ENCODE measurements around the gene DIAPH2.
"Not testable (repeated sequence)": the region's sequence is repeated elsewhere in the genome, so short reads cannot be mapped to it uniquely, and the experiment has no call there.

Gene DIAPH2

DNA sequence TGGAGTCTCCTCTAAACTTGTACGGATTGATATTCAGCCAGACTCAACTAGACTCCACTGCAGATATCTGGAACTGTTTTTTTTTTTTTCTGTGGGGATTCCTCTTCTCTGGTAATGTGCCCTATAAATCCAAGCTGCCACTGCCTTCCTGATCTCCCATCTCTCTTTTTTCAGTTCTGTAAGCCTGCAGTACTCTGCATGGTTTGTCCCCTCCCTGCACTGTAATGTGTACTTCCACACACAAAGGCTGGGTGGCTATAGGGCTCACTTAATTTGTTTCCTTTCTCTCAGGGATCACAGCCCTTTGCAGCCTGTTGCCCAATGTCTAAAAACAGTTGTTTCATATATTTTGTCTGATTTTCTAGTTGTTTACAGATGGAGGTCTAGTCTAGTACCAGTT, 114.3 kb downstream of the DIAPH2 start:
- DNase-seq (ENCODE audit: low read depth, low spot score) = no peak
- no peak overlapping the region for H3K4me3 ChIP-seq (ENCODE audit: low read length)
- H3K4me1 ChIP-seq (ENCODE audit: control insufficient read depth, insufficient read depth, low read length) = no peaks in the 10 kb centered on the region
- WGBS (ENCODE audit: insufficient coverage, insufficient read length) = no CpG with 5 or more reads among the region's 1 CpG
- H3K36me3 ChIP-seq (ENCODE audit: control insufficient read depth, insufficient read depth, low read length) = no peaks in the 10 kb centered on the region
- no peak overlapping the region for H3K27ac ChIP-seq (ENCODE audit: low read length)
- H3K27me3 ChIP-seq (ENCODE audit: control insufficient read depth, insufficient read depth, low read length) = no peaks in the 10 kb centered on the region
- no peaks in the 10 kb centered on the region for H3K9me3 ChIP-seq (ENCODE audit: control insufficient read depth, insufficient read depth, low read length)

DNA sequence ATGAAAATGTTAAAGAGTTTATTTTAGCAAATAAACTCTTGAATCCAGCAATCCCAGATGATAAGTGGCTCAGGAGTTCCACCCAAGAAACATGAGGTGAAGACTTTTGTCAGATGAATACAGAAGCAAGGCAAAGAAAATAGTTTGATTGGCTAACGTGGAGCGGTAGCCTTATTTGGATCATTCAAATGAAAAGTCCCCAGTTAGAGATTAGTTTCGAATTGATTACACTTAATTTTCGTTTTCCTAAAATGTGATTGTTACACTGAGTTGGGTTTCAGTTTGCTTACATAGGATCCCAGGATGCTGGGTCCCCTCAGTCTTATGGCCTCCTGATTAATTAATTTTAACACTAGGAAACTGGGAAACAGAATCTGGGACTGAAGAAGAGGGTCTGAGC, 122.7 kb downstream of the DIAPH2 start:
- Histone ChIP-seq H3K4me1 (ENCODE audit: control insufficient read depth, insufficient read depth, low read length) (no peaks in the 10 kb centered on the region), H3K9me3 (ENCODE audit: control insufficient read depth, insufficient read depth, low read length) (no peaks in the 10 kb centered on the region), H3K27me3 (ENCODE audit: control insufficient read depth, insufficient read depth, low read length) (no peaks in the 10 kb centered on the region), H3K36me3 (ENCODE audit: control insufficient read depth, insufficient read depth, low read length) (no peaks in the 10 kb centered on the region), H3K4me3 (ENCODE audit: low read length) (no peak overlapping the region), H3K27ac (ENCODE audit: low read length) (no peak overlapping the region)
- WGBS (ENCODE audit: insufficient coverage, insufficient read length) = no CpG with 5 or more reads among the region's 4 CpGs
- no peak for DNase-seq (ENCODE audit: low read depth, low spot score)

DNA sequence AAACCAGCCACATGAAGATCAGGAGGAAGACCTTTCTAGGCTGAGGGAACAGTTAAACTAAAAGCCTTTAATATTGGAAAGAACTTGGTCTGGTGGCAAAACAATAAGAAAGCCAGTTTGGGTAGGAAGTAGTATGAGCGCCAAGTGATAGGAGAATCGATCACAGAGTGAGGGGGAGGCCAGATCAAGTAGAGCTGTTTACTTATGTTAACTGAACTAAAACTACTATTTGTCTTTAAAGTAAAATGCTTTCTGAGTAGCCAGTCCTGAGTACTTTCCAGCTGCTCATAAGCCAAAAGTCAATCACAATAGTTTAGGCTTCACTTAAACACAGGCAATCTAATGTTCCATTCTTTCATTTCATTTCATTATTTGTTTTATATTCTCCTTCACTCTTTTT, 136.3 kb downstream of the DIAPH2 start:
- no peaks in the 10 kb centered on the region for H3K4me1 ChIP-seq (ENCODE audit: control insufficient read depth, insufficient read depth, low read length)
- H3K36me3 ChIP-seq (ENCODE audit: control insufficient read depth, insufficient read depth, low read length) = no peaks in the 10 kb centered on the region
- DNase-seq (ENCODE audit: low read depth, low spot score) = no peak
- no peaks in the 10 kb centered on the region for H3K9me3 ChIP-seq (ENCODE audit: control insufficient read depth, insufficient read depth, low read length)
- no peaks in the 10 kb centered on the region for H3K27me3 ChIP-seq (ENCODE audit: control insufficient read depth, insufficient read depth, low read length)
- H3K4me3 ChIP-seq (ENCODE audit: low read length) = no peak overlapping the region
- no peak overlapping the region for H3K27ac ChIP-seq (ENCODE audit: low read length)
- WGBS (ENCODE audit: insufficient coverage, insufficient read length) = no CpG with 5 or more reads among the region's 2 CpGs

DNA sequence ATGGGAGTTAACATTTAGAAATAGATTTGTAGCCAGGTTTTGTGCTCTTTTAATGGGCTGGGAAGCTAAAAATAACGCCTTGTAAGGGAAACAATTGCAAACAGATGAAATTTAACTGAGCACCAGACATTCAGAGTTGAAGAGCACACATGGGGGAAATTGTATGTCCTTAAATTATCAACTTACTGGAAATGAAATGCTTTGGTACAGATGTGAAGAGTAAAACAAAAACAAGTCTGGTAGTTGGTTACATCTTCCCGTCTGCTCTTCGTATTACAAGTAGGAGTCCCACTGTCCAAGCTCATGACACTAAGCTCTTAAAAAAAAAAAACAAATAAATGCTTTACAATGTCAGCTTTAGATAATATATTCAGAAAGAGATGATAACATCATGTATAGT, 139.5 kb downstream of the DIAPH2 start:
- H3K27ac ChIP-seq (ENCODE audit: low read length) = no peak overlapping the region
- WGBS (ENCODE audit: insufficient coverage, insufficient read length) = no CpG with 5 or more reads among the region's 3 CpGs
- H3K27me3 ChIP-seq (ENCODE audit: control insufficient read depth, insufficient read depth, low read length) = no peaks in the 10 kb centered on the region
- DNase-seq (ENCODE audit: low read depth, low spot score) = no peak
- H3K9me3 ChIP-seq (ENCODE audit: control insufficient read depth, insufficient read depth, low read length) = no peaks in the 10 kb centered on the region
- H3K4me3 ChIP-seq (ENCODE audit: low read length) = no peak overlapping the region
- no peaks in the 10 kb centered on the region for H3K36me3 ChIP-seq (ENCODE audit: control insufficient read depth, insufficient read depth, low read length)
- no peaks in the 10 kb centered on the region for H3K4me1 ChIP-seq (ENCODE audit: control insufficient read depth, insufficient read depth, low read length)

DNA sequence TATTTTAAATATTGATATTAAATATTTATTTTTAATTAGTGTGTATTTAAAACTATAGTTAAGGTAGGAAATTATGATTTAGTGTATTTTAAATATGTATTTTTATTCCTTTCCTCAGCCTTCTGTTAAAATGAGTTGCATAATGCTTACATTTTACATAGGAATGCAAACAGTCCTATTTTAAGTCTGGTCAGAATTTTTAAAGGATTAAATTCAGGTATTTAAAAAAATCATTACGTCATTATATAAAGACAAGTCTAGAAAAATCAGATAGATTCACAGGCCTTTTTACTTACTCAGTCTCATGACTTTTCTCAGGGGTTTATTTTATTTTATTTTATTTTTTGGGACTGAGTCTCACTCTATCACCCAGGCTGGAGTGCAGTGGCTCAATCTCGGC, 148.7 kb downstream of the DIAPH2 start:
- H3K36me3 ChIP-seq (ENCODE audit: control insufficient read depth, insufficient read depth, low read length) = no peaks in the 10 kb centered on the region
- no CpG with 5 or more reads among the region's 2 CpGs for WGBS (ENCODE audit: insufficient coverage, insufficient read length)
- no peak overlapping the region for H3K27ac ChIP-seq (ENCODE audit: low read length)
- H3K9me3 ChIP-seq (ENCODE audit: control insufficient read depth, insufficient read depth, low read length) = no peaks in the 10 kb centered on the region
- no peaks in the 10 kb centered on the region for H3K27me3 ChIP-seq (ENCODE audit: control insufficient read depth, insufficient read depth, low read length)
- no peaks in the 10 kb centered on the region for H3K4me1 ChIP-seq (ENCODE audit: control insufficient read depth, insufficient read depth, low read length)
- H3K4me3 ChIP-seq (ENCODE audit: low read length) = no peak overlapping the region
- no peak for DNase-seq (ENCODE audit: low read depth, low spot score)

DNA sequence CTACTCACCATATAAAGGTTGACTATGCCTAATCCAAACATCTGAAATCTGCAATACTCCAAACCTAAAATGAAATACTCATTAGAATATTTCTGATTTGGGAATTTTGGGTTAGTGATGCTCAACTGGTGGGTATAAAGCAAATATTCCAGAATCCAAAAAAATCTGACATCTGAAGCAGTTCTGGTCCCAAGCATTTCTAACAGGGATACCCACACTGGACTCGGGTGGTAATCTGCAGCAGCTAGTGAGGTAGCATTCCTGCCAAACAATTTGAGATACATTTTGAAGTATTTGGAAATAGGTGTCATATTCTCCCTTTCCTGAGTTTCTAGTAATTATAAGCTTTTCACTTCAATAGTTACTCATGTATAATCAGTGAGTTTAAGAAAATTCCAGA, 149.5 kb downstream of the DIAPH2 start:
- no peaks in the 10 kb centered on the region for H3K36me3 ChIP-seq (ENCODE audit: control insufficient read depth, insufficient read depth, low read length)
- H3K4me3 ChIP-seq (ENCODE audit: low read length) = no peak overlapping the region
- no peaks in the 10 kb centered on the region for H3K27me3 ChIP-seq (ENCODE audit: control insufficient read depth, insufficient read depth, low read length)
- H3K9me3 ChIP-seq (ENCODE audit: control insufficient read depth, insufficient read depth, low read length) = no peaks in the 10 kb centered on the region
- WGBS (ENCODE audit: insufficient coverage, insufficient read length) = no CpG with 5 or more reads among the region's 1 CpG
- DNase-seq (ENCODE audit: low read depth, low spot score) = no peak
- H3K27ac ChIP-seq (ENCODE audit: low read length) = no peak overlapping the region
- no peaks in the 10 kb centered on the region for H3K4me1 ChIP-seq (ENCODE audit: control insufficient read depth, insufficient read depth, low read length)

DNA sequence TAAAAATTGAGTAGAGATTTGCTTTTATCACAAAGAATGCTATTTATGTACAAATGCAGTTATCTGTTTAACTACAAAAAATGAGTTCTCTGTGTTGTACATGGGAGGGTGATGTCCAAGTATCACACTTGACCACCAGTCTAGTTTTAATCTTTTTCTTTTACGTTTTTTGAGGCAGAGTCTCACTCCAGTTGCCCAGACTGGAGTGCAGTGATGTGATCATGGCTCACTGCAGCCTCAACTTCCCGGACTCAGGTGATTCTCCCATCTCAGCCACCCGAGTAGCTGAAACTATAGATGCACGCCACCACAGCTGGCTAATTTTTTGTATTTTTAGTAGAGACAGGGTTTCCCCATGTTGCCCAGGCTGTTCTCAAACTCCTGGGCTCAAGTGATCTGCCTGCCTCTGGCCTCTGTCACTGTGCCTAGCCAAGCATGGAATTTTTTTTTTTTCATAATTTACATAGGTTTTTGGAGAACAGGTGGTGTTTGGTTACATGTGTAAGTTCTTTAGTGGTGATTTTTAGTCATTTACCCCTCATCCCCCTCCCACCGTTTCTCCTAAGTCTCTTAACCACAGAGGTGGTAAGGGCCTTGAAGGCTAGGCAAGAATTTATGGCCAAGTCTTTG, 151.1 kb downstream of the DIAPH2 start:
- H3K9me3 ChIP-seq (ENCODE audit: control insufficient read depth, insufficient read depth, low read length) = no peaks in the 10 kb centered on the region
- no CpG with 5 or more reads among the region's 5 CpGs for WGBS (ENCODE audit: insufficient coverage, insufficient read length)
- no peaks in the 10 kb centered on the region for H3K4me1 ChIP-seq (ENCODE audit: control insufficient read depth, insufficient read depth, low read length)
- H3K27me3 ChIP-seq (ENCODE audit: control insufficient read depth, insufficient read depth, low read length) = no peaks in the 10 kb centered on the region
- H3K36me3 ChIP-seq (ENCODE audit: control insufficient read depth, insufficient read depth, low read length) = no peaks in the 10 kb centered on the region
- no peak overlapping the region for H3K27ac ChIP-seq (ENCODE audit: low read length)
- DNase-seq (ENCODE audit: low read depth, low spot score) = no peak
- no peak overlapping the region for H3K4me3 ChIP-seq (ENCODE audit: low read length)

DNA sequence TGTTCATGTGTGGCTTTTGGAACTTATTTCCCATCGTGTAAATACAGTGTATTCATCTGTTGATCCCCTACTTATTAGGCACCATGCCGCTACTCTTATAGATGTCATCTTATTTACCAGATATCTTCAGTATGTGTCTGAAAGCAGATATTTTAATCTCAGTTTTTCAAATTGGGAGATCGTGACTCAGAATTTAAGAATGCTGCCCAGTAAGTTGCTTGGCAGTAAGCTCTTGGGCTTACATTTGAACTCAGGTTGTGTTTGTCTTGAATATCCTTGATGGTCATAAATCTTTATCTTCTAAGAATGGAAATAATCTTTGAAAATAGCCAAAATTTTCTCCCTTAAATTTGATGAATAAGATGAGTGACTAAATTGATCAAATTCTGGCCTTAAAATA, 153.2 kb downstream of the DIAPH2 start:
- H3K36me3 ChIP-seq (ENCODE audit: control insufficient read depth, insufficient read depth, low read length) = no peaks in the 10 kb centered on the region
- WGBS (ENCODE audit: insufficient coverage, insufficient read length) = no CpG with 5 or more reads among the region's 3 CpGs
- H3K9me3 ChIP-seq (ENCODE audit: control insufficient read depth, insufficient read depth, low read length) = no peaks in the 10 kb centered on the region
- no peak overlapping the region for H3K4me3 ChIP-seq (ENCODE audit: low read length)
- H3K27ac ChIP-seq (ENCODE audit: low read length) = no peak overlapping the region
- no peaks in the 10 kb centered on the region; the same call in 1 of the 2 replicates for H3K4me1 ChIP-seq (ENCODE audit: control insufficient read depth, insufficient read depth, low read length)
- no peak for DNase-seq (ENCODE audit: low read depth, low spot score)
- H3K27me3 ChIP-seq (ENCODE audit: control insufficient read depth, insufficient read depth, low read length) = no peaks in the 10 kb centered on the region

DNA sequence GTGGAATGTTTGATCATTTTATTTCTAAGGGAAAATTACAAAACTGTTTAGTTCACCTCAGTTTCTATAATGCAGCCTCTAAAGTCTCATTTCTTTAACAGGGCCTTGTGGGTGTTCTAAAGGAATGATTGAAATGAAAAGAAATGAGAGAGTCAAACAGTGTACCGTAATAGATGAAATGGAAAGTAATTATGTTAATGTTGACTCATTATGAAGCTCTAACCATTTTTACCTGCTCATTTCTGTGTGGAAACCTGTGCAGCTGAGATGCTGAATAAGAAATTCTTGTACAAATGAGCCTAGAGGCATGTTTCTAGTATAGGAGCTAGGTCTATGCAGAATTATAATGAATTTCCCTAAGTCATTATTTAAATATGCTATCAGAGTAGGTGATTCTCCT, 153.9 kb downstream of the DIAPH2 start:
- no peaks in the 10 kb centered on the region; the same call in 1 of the 2 replicates for H3K4me1 ChIP-seq (ENCODE audit: control insufficient read depth, insufficient read depth, low read length)
- H3K9me3 ChIP-seq (ENCODE audit: control insufficient read depth, insufficient read depth, low read length) = no peaks in the 10 kb centered on the region
- H3K4me3 ChIP-seq (ENCODE audit: low read length) = no peak overlapping the region
- no peak for DNase-seq (ENCODE audit: low read depth, low spot score)
- H3K36me3 ChIP-seq (ENCODE audit: control insufficient read depth, insufficient read depth, low read length) = no peaks in the 10 kb centered on the region
- H3K27ac ChIP-seq (ENCODE audit: low read length) = no peak overlapping the region
- WGBS (ENCODE audit: insufficient coverage, insufficient read length) = no CpG with 5 or more reads among the region's 1 CpG
- no peaks in the 10 kb centered on the region for H3K27me3 ChIP-seq (ENCODE audit: control insufficient read depth, insufficient read depth, low read length)

DNA sequence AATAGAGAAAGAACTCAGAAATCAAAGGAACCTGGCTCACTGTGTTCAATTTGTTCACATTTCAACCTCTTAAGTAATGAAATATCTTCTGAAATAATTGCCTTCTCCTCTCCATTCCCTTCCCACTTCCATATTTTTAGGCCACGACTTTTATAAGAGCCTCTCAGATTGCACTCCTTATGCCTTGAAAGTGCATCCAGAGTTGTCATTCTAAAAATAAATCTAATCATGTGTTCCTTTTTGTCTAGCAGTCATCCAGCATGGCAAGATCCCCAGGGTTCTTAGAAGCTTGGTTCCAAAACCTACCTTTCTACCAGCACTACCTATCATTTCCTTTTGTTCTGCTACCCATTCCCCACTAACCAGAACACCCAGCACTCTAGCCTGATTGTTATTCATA, 156.7 kb downstream of the DIAPH2 start:
- Histone ChIP-seq H3K27ac (ENCODE audit: low read length) (no peak overlapping the region), H3K4me1 (ENCODE audit: control insufficient read depth, insufficient read depth, low read length) (no peaks in the 10 kb centered on the region; the same call in 1 of the 2 replicates), H3K9me3 (ENCODE audit: control insufficient read depth, insufficient read depth, low read length) (no peaks in the 10 kb centered on the region), H3K4me3 (ENCODE audit: low read length) (no peak overlapping the region), H3K27me3 (ENCODE audit: control insufficient read depth, insufficient read depth, low read length) (no peaks in the 10 kb centered on the region), H3K36me3 (ENCODE audit: control insufficient read depth, insufficient read depth, low read length) (no peaks in the 10 kb centered on the region)
- no peak for DNase-seq (ENCODE audit: low read depth, low spot score)
- no CpG with 5 or more reads among the region's 1 CpG for WGBS (ENCODE audit: insufficient coverage, insufficient read length)

DNA sequence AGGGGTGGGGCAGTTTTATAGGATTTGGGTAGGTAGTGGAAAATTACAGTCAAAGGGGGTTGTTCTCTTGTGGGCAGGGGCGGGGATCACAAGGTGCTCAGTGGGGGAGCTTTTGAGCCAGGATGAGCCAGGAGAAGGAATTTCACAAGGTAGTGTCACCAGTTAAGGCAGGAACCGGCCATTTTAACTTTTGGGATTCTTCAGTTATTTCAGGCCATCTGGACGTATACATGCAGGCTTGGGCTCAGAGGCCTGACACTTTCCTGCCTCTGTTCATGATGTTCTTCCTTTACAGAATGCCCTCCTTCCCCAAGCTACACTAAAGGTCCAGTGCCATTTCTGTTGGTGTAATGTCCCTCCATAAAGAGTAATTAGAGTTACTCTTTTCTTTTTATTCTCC, 157.2 kb downstream of the DIAPH2 start:
- not testable (repeated sequence) for H3K9me3 ChIP-seq (ENCODE audit: control insufficient read depth, insufficient read depth, low read length); H3K27me3 ChIP-seq (ENCODE audit: control insufficient read depth, insufficient read depth, low read length); H3K36me3 ChIP-seq (ENCODE audit: control insufficient read depth, insufficient read depth, low read length); H3K27ac ChIP-seq (ENCODE audit: low read length); H3K4me3 ChIP-seq (ENCODE audit: low read length); H3K4me1 ChIP-seq (ENCODE audit: control insufficient read depth, insufficient read depth, low read length); DNase-seq (ENCODE audit: low read depth, low spot score)
- WGBS (ENCODE audit: insufficient coverage, insufficient read length) = no CpG with 5 or more reads among the region's 3 CpGs

Measured in iPS DF 6.9 (cell line).